Measurements from ENCODE around the gene TENM3.

Gene TENM3

GRCh38 chr4:182823576-182823975 is 580.4 kb downstream of the TENM3 start (continued):
- no peak for TF ChIP-seq ZNF146 (tag by site-specific recombination; IDR thresholded peaks at IDR 0.05)
- TF ChIP-seq GLIS1 (tag by site-specific recombination; IDR thresholded peaks at IDR 0.05), result no peak
- TF ChIP-seq, protein P1, sequence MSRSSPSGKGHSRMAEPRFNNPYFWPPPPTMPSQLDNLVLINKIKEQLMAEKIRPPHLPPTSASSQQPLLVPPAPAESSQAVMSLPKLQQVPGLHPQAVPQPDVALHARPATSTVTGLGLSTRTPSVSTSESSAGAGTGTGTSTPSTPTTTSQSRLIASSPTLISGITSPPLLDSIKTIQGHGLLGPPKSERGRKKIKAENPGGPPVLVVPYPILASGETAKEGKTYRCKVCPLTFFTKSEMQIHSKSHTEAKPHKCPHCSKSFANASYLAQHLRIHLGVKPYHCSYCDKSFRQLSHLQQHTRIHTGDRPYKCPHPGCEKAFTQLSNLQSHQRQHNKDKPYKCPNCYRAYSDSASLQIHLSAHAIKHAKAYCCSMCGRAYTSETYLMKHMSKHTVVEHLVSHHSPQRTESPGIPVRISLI (tag by site-specific recombination; IDR thresholded peaks at IDR 0.05), result no peak
- TF ChIP-seq ZFP41 (tag by site-specific recombination; IDR thresholded peaks at IDR 0.05; ENCODE audit: borderline replicate concordance), result no peak
- TF ChIP-seq ZNF112 (tag by site-specific recombination; IDR thresholded peaks at IDR 0.05), result no peak

- ChIA-PET POLR2A (no interaction called here), CTCF (no interaction called here)
- Histone ChIP-seq H3K27ac (ENCODE audit: extremely low read depth, low read depth, low read length) (no peak overlapping the region), H3K9me3 (ENCODE audit: control insufficient read depth, insufficient read depth, low read depth, low read length) (no peaks in the 10 kb centered on the region), H3K4me3 (ENCODE audit: low read depth, low read length) (no peak overlapping the region), H3K4me1 (ENCODE audit: control insufficient read depth, insufficient read depth, low read length) (no peaks in the 10 kb centered on the region), H3K36me3 (ENCODE audit: control insufficient read depth in 2 of 2, insufficient read depth in 1 of 2, low read length in 2 of 2) (no peaks in the 10 kb centered on the region)
- TF ChIP-seq ZEB2 (tag by site-specific recombination; IDR thresholded peaks at IDR 0.05) (no peak), SCRT2 (tag by site-specific recombination; IDR thresholded peaks at IDR 0.05) (no peak), KLF8 (tag by site-specific recombination; IDR thresholded peaks at IDR 0.05) (no peak), ZNF302 (tag by site-specific recombination; IDR thresholded peaks at IDR 0.05; ENCODE audit: low read depth) (no peak), ZNF530 (tag by site-specific recombination; IDR thresholded peaks at IDR 0.05; ENCODE audit: low read depth) (no peak), ZNF707 (tag by site-specific recombination; IDR thresholded peaks at IDR 0.05) (no peak), ZNF658 (tag by site-specific recombination; IDR thresholded peaks at IDR 0.05) (no peak), ZNF548 (tag by site-specific recombination; IDR thresholded peaks at IDR 0.05) (no peak), ZNF112 (tag by site-specific recombination; IDR thresholded peaks at IDR 0.05) (no peak), REPIN1 (tag by site-specific recombination; IDR thresholded peaks at IDR 0.05; ENCODE audit: low read depth) (no peak), ZNF311 (tag by site-specific recombination; IDR thresholded peaks at IDR 0.05; ENCODE audit: borderline replicate concordance) (no peak), ZNF248 (tag by site-specific recombination; IDR thresholded peaks at IDR 0.05) (no peak), ZNF629 (tag by site-specific recombination; IDR thresholded peaks at IDR 0.05) (no peak), ZNF335 (tag by site-specific recombination; conservative IDR thresholded peaks at IDR 0.05) (no peak), ZNF324 (tag by site-specific recombination; IDR thresholded peaks at IDR 0.05) (no peak), ZNF837 (tag by site-specific recombination; IDR thresholded peaks at IDR 0.05) (no peak), KLF17 (tag by site-specific recombination; IDR thresholded peaks at IDR 0.05) (no peak)
- TF ChIP-seq, protein P2, sequence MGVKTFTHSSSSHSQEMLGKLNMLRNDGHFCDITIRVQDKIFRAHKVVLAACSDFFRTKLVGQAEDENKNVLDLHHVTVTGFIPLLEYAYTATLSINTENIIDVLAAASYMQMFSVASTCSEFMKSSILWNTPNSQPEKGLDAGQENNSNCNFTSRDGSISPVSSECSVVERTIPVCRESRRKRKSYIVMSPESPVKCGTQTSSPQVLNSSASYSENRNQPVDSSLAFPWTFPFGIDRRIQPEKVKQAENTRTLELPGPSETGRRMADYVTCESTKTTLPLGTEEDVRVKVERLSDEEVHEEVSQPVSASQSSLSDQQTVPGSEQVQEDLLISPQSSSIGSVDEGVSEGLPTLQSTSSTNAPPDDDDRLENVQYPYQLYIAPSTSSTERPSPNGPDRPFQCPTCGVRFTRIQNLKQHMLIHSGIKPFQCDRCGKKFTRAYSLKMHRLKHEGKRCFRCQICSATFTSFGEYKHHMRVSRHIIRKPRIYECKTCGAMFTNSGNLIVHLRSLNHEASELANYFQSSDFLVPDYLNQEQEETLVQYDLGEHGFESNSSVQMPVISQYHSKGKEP (tag by site-specific recombination; IDR thresholded peaks at IDR 0.05), result no peak
- TF ChIP-seq, protein P3, sequence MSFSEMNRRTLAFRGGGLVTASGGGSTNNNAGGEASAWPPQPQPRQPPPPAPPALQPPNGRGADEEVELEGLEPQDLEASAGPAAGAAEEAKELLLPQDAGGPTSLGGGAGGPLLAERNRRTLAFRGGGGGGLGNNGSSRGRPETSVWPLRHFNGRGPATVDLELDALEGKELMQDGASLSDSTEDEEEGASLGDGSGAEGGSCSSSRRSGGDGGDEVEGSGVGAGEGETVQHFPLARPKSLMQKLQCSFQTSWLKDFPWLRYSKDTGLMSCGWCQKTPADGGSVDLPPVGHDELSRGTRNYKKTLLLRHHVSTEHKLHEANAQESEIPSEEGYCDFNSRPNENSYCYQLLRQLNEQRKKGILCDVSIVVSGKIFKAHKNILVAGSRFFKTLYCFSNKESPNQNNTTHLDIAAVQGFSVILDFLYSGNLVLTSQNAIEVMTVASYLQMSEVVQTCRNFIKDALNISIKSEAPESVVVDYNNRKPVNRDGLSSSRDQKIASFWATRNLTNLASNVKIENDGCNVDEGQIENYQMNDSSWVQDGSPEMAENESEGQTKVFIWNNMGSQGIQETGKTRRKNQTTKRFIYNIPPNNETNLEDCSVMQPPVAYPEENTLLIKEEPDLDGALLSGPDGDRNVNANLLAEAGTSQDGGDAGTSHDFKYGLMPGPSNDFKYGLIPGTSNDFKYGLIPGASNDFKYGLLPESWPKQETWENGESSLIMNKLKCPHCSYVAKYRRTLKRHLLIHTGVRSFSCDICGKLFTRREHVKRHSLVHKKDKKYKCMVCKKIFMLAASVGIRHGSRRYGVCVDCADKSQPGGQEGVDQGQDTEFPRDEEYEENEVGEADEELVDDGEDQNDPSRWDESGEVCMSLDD (tag by site-specific recombination; IDR thresholded peaks at IDR 0.05), result no peak
These were observed 581.8 kb downstream of the TENM3 start for GRCh38 chr4:182825003-182825402.
